ENCODE data around the gene IFIT3.
"Not testable (repeated sequence)": the region's sequence is repeated elsewhere in the genome, so short reads cannot be mapped to it uniquely, and the experiment has no call there.

IFIT3 gene

GRCh38 chr10:89304026-89304425, 23.8 kb upstream of the IFIT3 start:
- no peak for DNase-seq

- no peak for DNase-seq
Measured at GRCh38 chr10:89304446-89304845, 23.4 kb upstream of the IFIT3 start.

GRCh38 chr10:89304925-89305324, 22.9 kb upstream of the IFIT3 start:
- DNase-seq: no peak

- DNase-seq: no peak
Measured at GRCh38 chr10:89305766-89306433, 21.9 kb upstream of the IFIT3 start.

GRCh38 chr10:89306434-89307268, 21.1 kb upstream of the IFIT3 start:
- no peak for DNase-seq

- DNase-seq: no peak
Measured at GRCh38 chr10:89307269-89307577, 20.6 kb upstream of the IFIT3 start.

- DNase-seq: no peak
Measured at GRCh38 chr10:89308266-89308665, 19.5 kb upstream of the IFIT3 start.

GRCh38 chr10:89308736-89309135, 19.1 kb upstream of the IFIT3 start:
- no peak for DNase-seq

- no peak for DNase-seq
Measured at GRCh38 chr10:89309156-89310055, 18.4 kb upstream of the IFIT3 start.

GRCh38 chr10:89310056-89310893, 17.5 kb upstream of the IFIT3 start:
- no peak for DNase-seq

GRCh38 chr10:89312973-89313372, 14.8 kb upstream of the IFIT3 start:
- no peak for DNase-seq

GRCh38 chr10:89314676-89315075, 13.1 kb upstream of the IFIT3 start:
- no peak for DNase-seq

- DNase-seq: not testable (repeated sequence)
Measured at GRCh38 chr10:89318047-89318446, 9.8 kb upstream of the IFIT3 start.

- DNase-seq: not testable (repeated sequence)
Measured at GRCh38 chr10:89325081-89325480, 2.7 kb upstream of the IFIT3 start.

- DNase-seq: not testable (repeated sequence)
Measured at GRCh38 chr10:89325856-89326255, 1.9 kb upstream of the IFIT3 start.

- no peak for DNase-seq
Measured at GRCh38 chr10:89329151-89329550, 1.4 kb downstream of the IFIT3 start.

GRCh38 chr10:89330014-89330413, 2.2 kb downstream of the IFIT3 start:
- DNase-seq: not testable (repeated sequence)

GRCh38 chr10:89330537-89331212, 2.9 kb downstream of the IFIT3 start:
- no peak for DNase-seq

- DNase-seq: not testable (repeated sequence)
Measured at GRCh38 chr10:89331487-89332122, 3.8 kb downstream of the IFIT3 start.

GRCh38 chr10:89332123-89332633, 4.4 kb downstream of the IFIT3 start:
- DNase-seq: no peak

- no peak for DNase-seq
Measured at GRCh38 chr10:89335226-89335625, 7.4 kb downstream of the IFIT3 start.

All from effector CD4-positive, alpha-beta T cell (primary cell).